Measurements from ENCODE around the gene MED26. TPM values are rescaled to one million over a fixed set of nuclear protein-coding genes. Genes with fewer than 3 reads are reported as not detected.

MED26 gene
- total RNA-seq, 2 donors from 2014 or later = 10.8 to 11.8 TPM

GRCh38 chr19:16590876-16591802, 36.9 kb downstream of the MED26 start:
- H3K4me1 ChIP-seq (ENCODE audit: control insufficient read depth, insufficient read depth, low read length) = peaks cover 19% of the 10 kb centered on the region
- TF ChIP-seq CTCF (conservative IDR thresholded peaks at IDR 0.05) = no peak
- no peak overlapping the region for H3K4me3 ChIP-seq (ENCODE audit: low read length)
- Mint-ChIP-seq H3K36me3 (ENCODE audit: low read depth) (no peaks in the 10 kb centered on the region), H3K9me3 (no peaks in the 10 kb centered on the region), H3K4me3 (no peak overlapping the region), H3K27ac (no peak overlapping the region), H3K4me1 (peaks cover 33% of the 10 kb centered on the region), H3K27me3 (ENCODE audit: insufficient read depth) (no peaks in the 10 kb centered on the region)
- H3K36me3 ChIP-seq (ENCODE audit: control insufficient read depth, insufficient read depth, low read length) = no peaks in the 10 kb centered on the region
- H3K27me3 ChIP-seq (ENCODE audit: control insufficient read depth, insufficient read depth, low read length, poor library complexity, severe bottlenecking) = no peaks in the 10 kb centered on the region
- no peaks in the 10 kb centered on the region for H3K9me3 ChIP-seq (ENCODE audit: control insufficient read depth, low read length)
- 90 to 96% methylated on average over 5 to 9 of the region's 9 CpGs for WGBS, 2 experiments (ENCODE audit: insufficient coverage in 1 of 2, insufficient read length in 1 of 2)
- peak overlapping the region; percentile 10 for H3K27ac ChIP-seq (ENCODE audit: low read depth, low read length)
- DNase-seq = no peak
- no peak overlapping the region for H3K9ac ChIP-seq (ENCODE audit: extremely low read depth, low read length, poor library complexity, severe bottlenecking)

DNA sequence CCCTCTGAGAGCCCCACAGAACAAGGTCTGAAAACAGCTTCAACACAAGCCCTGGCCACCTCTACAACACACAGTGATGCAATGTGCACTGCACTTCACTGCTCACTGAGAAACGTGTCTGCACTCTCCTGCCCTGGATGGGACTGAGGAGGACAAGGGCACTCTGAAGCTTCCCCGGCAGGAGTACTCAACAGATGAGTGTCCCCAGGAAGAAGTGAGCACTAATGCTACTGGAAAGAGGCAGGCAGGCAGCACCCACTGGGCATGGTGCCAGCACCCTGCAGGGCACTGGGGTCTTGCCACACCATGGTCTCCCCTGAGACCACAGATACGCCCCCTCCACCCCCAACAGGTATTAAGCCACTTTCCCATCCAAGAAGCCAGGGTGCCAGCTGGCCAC, 38.1 kb downstream of the MED26 start:
- no peak overlapping the region for H3K4me3 Mint-ChIP-seq
- DNase-seq = no peak
- no peak for TF ChIP-seq CTCF (conservative IDR thresholded peaks at IDR 0.05)
- H3K27ac ChIP-seq (ENCODE audit: low read depth, low read length) = no peak overlapping the region
- no peaks in the 10 kb centered on the region for H3K36me3 Mint-ChIP-seq (ENCODE audit: low read depth)
- no peaks in the 10 kb centered on the region for H3K27me3 ChIP-seq (ENCODE audit: control insufficient read depth, insufficient read depth, low read length, poor library complexity, severe bottlenecking)
- H3K27me3 Mint-ChIP-seq (ENCODE audit: insufficient read depth) = no peaks in the 10 kb centered on the region
- H3K27ac Mint-ChIP-seq = no peak overlapping the region
- H3K4me1 Mint-ChIP-seq = peaks cover 45% of the 10 kb centered on the region
- H3K9ac ChIP-seq (ENCODE audit: extremely low read depth, low read length, poor library complexity, severe bottlenecking) = no peak overlapping the region
- H3K4me1 ChIP-seq (ENCODE audit: control insufficient read depth, insufficient read depth, low read length) = peaks cover 20% of the 10 kb centered on the region
- WGBS, 2 experiments (ENCODE audit: insufficient coverage in 1 of 2, insufficient read length in 1 of 2) = 96 to 100% methylated on average over 2 to 3 of the region's 3 CpGs
- no peaks in the 10 kb centered on the region for H3K9me3 Mint-ChIP-seq
- H3K4me3 ChIP-seq (ENCODE audit: low read length) = no peak overlapping the region
- no peaks in the 10 kb centered on the region for H3K9me3 ChIP-seq (ENCODE audit: control insufficient read depth, low read length)
- no peaks in the 10 kb centered on the region for H3K36me3 ChIP-seq (ENCODE audit: control insufficient read depth, insufficient read depth, low read length)

DNA sequence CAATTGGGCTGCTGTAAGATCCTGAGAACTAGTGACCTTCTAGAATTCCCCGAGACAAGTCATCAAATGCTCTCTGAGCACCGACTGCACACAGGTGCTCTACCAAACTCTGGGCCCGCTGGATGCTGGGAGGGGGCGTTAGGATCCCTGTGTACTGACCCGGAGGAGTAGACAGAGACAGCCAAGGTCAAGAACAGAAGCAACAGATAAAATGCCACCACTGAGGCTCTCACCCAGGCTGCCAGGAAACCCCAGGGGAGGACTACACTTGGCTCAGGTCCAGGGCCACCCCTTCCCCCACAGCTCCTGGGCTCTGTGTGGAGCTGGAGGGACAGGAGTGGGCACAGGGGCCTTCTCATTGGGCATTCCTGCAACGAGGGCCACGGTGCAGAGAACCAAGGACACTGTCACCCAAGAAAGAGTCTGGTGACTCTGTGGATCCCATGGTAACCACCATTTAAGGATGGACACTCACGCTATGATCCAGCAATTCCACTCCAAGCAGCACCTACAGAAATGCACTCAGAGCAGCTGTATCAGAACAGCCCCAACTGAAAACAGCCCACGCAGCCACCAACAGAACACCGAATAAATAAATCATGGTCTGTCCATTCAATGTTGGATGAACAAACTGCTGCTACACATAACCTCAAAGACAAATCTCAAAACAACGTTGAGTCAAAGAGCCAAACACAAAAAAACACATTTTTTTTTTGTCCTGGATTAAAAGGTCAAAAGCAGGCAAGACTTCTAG, 39.0 kb downstream of the MED26 start:
- H3K9me3 ChIP-seq (ENCODE audit: control insufficient read depth, low read length) = no peaks in the 10 kb centered on the region
- no peaks in the 10 kb centered on the region for H3K27me3 ChIP-seq (ENCODE audit: control insufficient read depth, insufficient read depth, low read length, poor library complexity, severe bottlenecking)
- DNase-seq = no peak
- no peak overlapping the region for H3K27ac ChIP-seq (ENCODE audit: low read depth, low read length)
- Mint-ChIP-seq H3K27ac (peak overlapping the region; percentile 78), H3K4me1 (peaks cover 51% of the 10 kb centered on the region), H3K4me3 (no peak overlapping the region), H3K36me3 (ENCODE audit: low read depth) (no peaks in the 10 kb centered on the region), H3K27me3 (ENCODE audit: insufficient read depth) (no peaks in the 10 kb centered on the region), H3K9me3 (no peaks in the 10 kb centered on the region)
- no peaks in the 10 kb centered on the region for H3K36me3 ChIP-seq (ENCODE audit: control insufficient read depth, insufficient read depth, low read length)
- peak overlapping the region; percentile 20 for H3K9ac ChIP-seq (ENCODE audit: extremely low read depth, low read length, poor library complexity, severe bottlenecking)
- WGBS, 2 experiments (ENCODE audit: insufficient coverage in 1 of 2, insufficient read length in 1 of 2) = 92% methylated on average over 7 to 11 of the region's 11 CpGs
- no peak for TF ChIP-seq CTCF (conservative IDR thresholded peaks at IDR 0.05)
- peaks cover 27% of the 10 kb centered on the region for H3K4me1 ChIP-seq (ENCODE audit: control insufficient read depth, insufficient read depth, low read length)
- H3K4me3 ChIP-seq (ENCODE audit: low read length) = no peak overlapping the region

Data from endodermal cell (in vitro differentiated cells).